Activated CD8-positive, alpha-beta memory T cell treated with anti-CD3 and anti-CD28 coated beads, Interleukin-2, amount 10 ng/mL, durations not matched to agents 7 days and 5 days (primary cell): ENCODE data around the gene GPANK1. TPM values are rescaled to one million over a fixed set of nuclear protein-coding genes. Genes with fewer than 3 reads are reported as not detected.

Source experiments
- microRNA-seq: library from miRNA; unstranded; fragments of <30 nt; microRNA quantifications from one replicate; pipeline ENCODE4 v1.2.0, GENCODE V29; 2022
- total RNA-seq, 2 experiments: library from RNA; stranded (reverse); gene quantifications; one replicate each; pipeline ENCODE4 v1.2.3, GENCODE V29; 2021

The GPANK1 gene
- total RNA-seq, 2 experiments from 2014 or later, result 34.9 to 41.6 TPM

Small RNA genes lying within 50 kb of the gene (microRNA-seq; reads per million reads assigned to microRNA genes)
- gene MIR4646 (not detected), gene MIR6832 (not detected)

Other genes starting within 250 kb of the GPANK1 start
- gene MICB, start 166.9 kb downstream of the GPANK1 start, total RNA-seq, result 10 to 100 TPM; 44.1 to 63.8 TPM
- not detected for gene MCCD1, start 136.0 kb downstream of the GPANK1 start, total RNA-seq
- gene DDX39B, start 123.0 kb downstream of the GPANK1 start, total RNA-seq, result 100 to 1,000 TPM; 495 to 503 TPM
- gene ATP6V1G2, start 118.4 kb downstream of the GPANK1 start, total RNA-seq, result 1 to 10 TPM; 1.0 to 3.8 TPM
- 10 to 100 TPM; 13.6 to 16.2 TPM for gene NFKBIL1, start 117.4 kb downstream of the GPANK1 start, total RNA-seq
- 10 to 100 TPM; 21.8 to 70.0 TPM for gene LTA, start 92.7 kb downstream of the GPANK1 start, total RNA-seq
- gene TNF, start 89.4 kb downstream of the GPANK1 start, total RNA-seq, result 10 to 100 TPM; 58.8 to 65.1 TPM
- gene LTB, start 82.6 kb downstream of the GPANK1 start, total RNA-seq, result 100 to 1,000 TPM; 608 to 839 TPM
- 100 to 1,000 TPM in 1 of 2 experiments, 10 to 100 TPM in 1; 71.6 to 109 TPM for gene LST1, start 78.7 kb downstream of the GPANK1 start, total RNA-seq
- gene NCR3, start 72.0 kb downstream of the GPANK1 start, total RNA-seq, result 100 to 1,000 TPM; 137 to 152 TPM
- 10 to 100 TPM; 47.4 to 63.4 TPM for gene AIF1, start 49.8 kb downstream of the GPANK1 start, total RNA-seq
- gene PRRC2A, start 44.3 kb downstream of the GPANK1 start, total RNA-seq, result 100 to 1,000 TPM; 265 to 286 TPM
- gene BAG6, start 12.3 kb downstream of the GPANK1 start, total RNA-seq, result 100 to 1,000 TPM; 243 to 245 TPM
- 1 to 10 TPM; 1.9 to 3.7 TPM for gene APOM, start 9.1 kb downstream of the GPANK1 start, total RNA-seq
- 10 to 100 TPM; 24.7 to 27.2 TPM for gene C6orf47, start 4.2 kb downstream of the GPANK1 start, total RNA-seq
- gene CSNK2B, start 1.1 kb upstream of the GPANK1 start, total RNA-seq, result 100 to 1,000 TPM; 206 to 236 TPM
- 10 to 100 TPM; 16.1 to 25.0 TPM for gene LY6G5B, start 5.0 kb upstream of the GPANK1 start, total RNA-seq
- gene LY6G5C, start 16.1 kb upstream of the GPANK1 start, total RNA-seq, result 1 to 10 TPM; 2.6 to 3.8 TPM
- 10 to 100 TPM; 49.0 to 56.7 TPM for gene ABHD16A, start 38.3 kb upstream of the GPANK1 start, total RNA-seq
- gene LY6G6F, start 41.9 kb upstream of the GPANK1 start, total RNA-seq, result not detected
- gene LY6G6D, start 50.4 kb upstream of the GPANK1 start, total RNA-seq, result not detected
- not detected for gene LY6G6C, start 56.7 kb upstream of the GPANK1 start, total RNA-seq
- gene MPIG6B, start 58.4 kb upstream of the GPANK1 start, total RNA-seq, result under 1 TPM; 0.20 to 0.33 TPM
- 10 to 100 TPM; 13.6 to 23.4 TPM for gene DDAH2, start 64.3 kb upstream of the GPANK1 start, total RNA-seq
- gene CLIC1, start 71.5 kb upstream of the GPANK1 start, total RNA-seq, result 100 to 1,000 TPM; 544 to 561 TPM
- gene MSH5, start 75.0 kb upstream of the GPANK1 start, total RNA-seq, result 100 to 1,000 TPM in 1 of 2 experiments, 10 to 100 TPM in 1; 75.6 to 109 TPM
- gene SAPCD1, start 97.7 kb upstream of the GPANK1 start, total RNA-seq, result 10 to 100 TPM; 12.8 to 19.2 TPM
- 1 to 10 TPM; 5.7 to 6.4 TPM for gene VWA7, start 112.3 kb upstream of the GPANK1 start, total RNA-seq
- 100 to 1,000 TPM; 107 to 140 TPM for gene VARS1, start 130.8 kb upstream of the GPANK1 start, total RNA-seq
- 100 to 1,000 TPM; 124 to 129 TPM for gene LSM2, start 142.0 kb upstream of the GPANK1 start, total RNA-seq
- 1 to 10 TPM; 2.9 to 3.1 TPM for gene HSPA1L, start 150.3 kb upstream of the GPANK1 start, total RNA-seq
- 100 to 1,000 TPM; 124 to 137 TPM for gene HSPA1A, start 150.5 kb upstream of the GPANK1 start, total RNA-seq
- gene HSPA1B, start 162.7 kb upstream of the GPANK1 start, total RNA-seq, result 10 to 100 TPM; 64.6 to 71.6 TPM
- gene NEU1, start 197.8 kb upstream of the GPANK1 start, total RNA-seq, result 10 to 100 TPM; 13.0 to 21.5 TPM
- not detected for gene SLC44A4, start 214.0 kb upstream of the GPANK1 start, total RNA-seq
- 10 to 100 TPM; 78.7 to 79.0 TPM for gene EHMT2, start 232.7 kb upstream of the GPANK1 start, total RNA-seq
- gene ZBTB12, start 237.1 kb upstream of the GPANK1 start, total RNA-seq, result 1 to 10 TPM; 1.5 to 3.3 TPM